PC-3 (cell line): ENCODE measurements around the gene ENAH. TPM values are rescaled to one million over a fixed set of nuclear protein-coding genes. Genes with fewer than 3 reads are reported as not detected.

Experiments used
- ATAC-seq: fragments of 200-7000 bp; cut with Tn5 transposase; 2 replicates; pipeline ENCODE4 v1.9.1; 2020; ENCODE audit warnings: mild to moderate bottlenecking, moderate library complexity
- BruUV-seq: library from RNA; stranded (reverse); fragments of 400-500 nt; replicated peaks from 2 replicates; lab custom pipeline; 2021; lab: Mats Ljungman, UMichigan
- CTCF ChIA-PET: fragments of 300-600 bp; sonication (Branson Sonifier 250); formaldehyde crosslinking; loops from one replicate; lab custom pipeline; 2022; ENCODE audit warnings: antibody characterized with exemption; lab: Charles Lee
- POLR2A ChIA-PET: fragments of 300-600 bp; sonication (Branson Sonifier 250); formaldehyde crosslinking; loops from one replicate; lab custom pipeline; 2022; ENCODE audit warnings: antibody characterized with exemption; ENCODE audit not compliant: unreplicated experiment; lab: Charles Lee
- DNase-seq: peaks from one replicate; pipeline ENCODE4 v3.0.0-alpha.2; 2015
- H2AFZ ChIP-seq: fragments of 300-600 bp; sonication (generic); 2 replicates; pipeline ENCODE4 v1.6.0; 2016; ENCODE audit warnings: antibody characterized with exemption, low read length
- H3F3A ChIP-seq: fragments of 300-600 bp; sonication (generic); one replicate; pipeline ENCODE4 v1.6.0; 2017; ENCODE audit warnings: antibody characterized with exemption, low read length, control low read depth, mild to moderate bottlenecking; ENCODE audit not compliant: unreplicated experiment
- H3K27ac ChIP-seq: fragments of 300-600 bp; sonication (generic); 2 replicates; pipeline ENCODE4 v1.5.1; 2016; ENCODE audit warnings: mild to moderate bottlenecking, low read length
- H3K27me3 ChIP-seq: fragments of 300-600 bp; sonication (generic); 2 replicates; pipeline ENCODE4 v1.6.1; 2016; ENCODE audit warnings: low read length, mixed read lengths
- H3K36me3 ChIP-seq: fragments of 300-600 bp; sonication (generic); 2 replicates; pipeline ENCODE4 v1.6.1; 2016; ENCODE audit warnings: low read depth, mixed run types, low read length, mixed read lengths
- H3K4me1 ChIP-seq: fragments of 300-600 bp; sonication (generic); 2 replicates; pipeline ENCODE4 v1.5.1; 2016; ENCODE audit warnings: low read length; ENCODE audit not compliant: insufficient read depth
- H3K4me2 ChIP-seq: fragments of 300-600 bp; sonication (generic); 2 replicates; pipeline ENCODE4 v1.6.0; 2016; ENCODE audit warnings: low read length
- H3K4me3 ChIP-seq: fragments of 300-600 bp; sonication (generic); 2 replicates; pipeline ENCODE4 v1.5.1; 2016; ENCODE audit warnings: mild to moderate bottlenecking, low read length, mixed read lengths
- H3K79me2 ChIP-seq: fragments of 300-600 bp; sonication (generic); 2 replicates; pipeline ENCODE4 v1.6.1; 2017; ENCODE audit warnings: low read length, mixed read lengths
- H3K9ac ChIP-seq: fragments of 300-600 bp; sonication (generic); 2 replicates; pipeline ENCODE4 v1.6.0; 2016; ENCODE audit warnings: mild to moderate bottlenecking, low read length
- H3K9me2 ChIP-seq: fragments of 300-600 bp; sonication (generic); replicated peaks from 2 replicates; pipeline ENCODE4 v1.6.1; 2016; ENCODE audit warnings: mixed run types, low read length, mixed read lengths
- H3K9me3 ChIP-seq: fragments of 300-600 bp; sonication (generic); 2 replicates; pipeline ENCODE4 v1.6.1; 2016; ENCODE audit warnings: low read length, mixed read lengths
- H4K20me1 ChIP-seq: fragments of 300-600 bp; sonication (generic); 2 replicates; pipeline ENCODE4 v1.6.1; 2016; ENCODE audit warnings: low read length, mixed read lengths
- EZH2 ChIP-seq: fragments of 300-600 bp; sonication (generic); IDR thresholded peaks from one replicate; pipeline ENCODE4 v1.6.1; 2017; ENCODE audit warnings: antibody characterized with exemption, mild to moderate bottlenecking, low read length; ENCODE audit not compliant: unreplicated experiment
- EZH2phosphoT487 ChIP-seq: fragments of 300-600 bp; sonication (generic); IDR thresholded peaks from 2 replicates; pipeline ENCODE4 v1.6.1; 2018; ENCODE audit warnings: mild to moderate bottlenecking, antibody characterized with exemption, low read length, borderline replicate concordance
- intact Hi-C: fragments of 100-400 bp; cut with micrococcal nuclease; formaldehyde crosslinking; loops from 2 replicates; pipeline ENCODE4 v1.9.0; 2023
- total RNA-seq: library from RNA; depleted of rRNA; stranded (reverse); fragments of >200 nt; gene quantifications from 2 replicates; pipeline ENCODE4 v1.2.3, GENCODE V29; 2014
- TF ChIP-seq, protein P1 (sequence below): fragments of 300-600 bp; sonication (generic); conservative IDR thresholded peaks from 2 replicates; pipeline ENCODE4 v1.5.1; 2017; ENCODE audit warnings: antibody characterized with exemption, low read depth, mild to moderate bottlenecking, low read length

The ENAH gene
- total RNA-seq, 1 experiment from 2014 or later, result 96.6 TPM

DNA sequence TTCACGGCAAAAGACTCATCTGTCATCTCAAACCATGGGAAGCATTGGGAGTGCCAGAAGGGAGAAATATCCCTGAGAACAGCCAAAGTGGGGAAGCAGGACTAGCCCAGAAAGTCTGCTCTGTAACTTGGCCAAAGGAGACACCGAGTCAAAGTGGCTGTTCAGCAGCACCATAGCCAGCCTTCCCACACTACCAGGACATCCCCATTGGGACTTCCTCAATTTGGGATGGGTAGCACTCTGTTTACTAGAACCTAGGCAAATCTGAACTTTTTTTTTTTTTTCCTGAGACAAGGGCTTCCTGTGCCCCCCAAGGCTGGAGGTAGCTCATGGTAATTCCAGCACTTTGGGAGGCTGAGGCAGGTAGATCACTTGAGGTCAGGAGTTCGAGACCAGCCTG is 93.0 kb downstream of the ENAH start:
- H3K9me3 ChIP-seq, result no peaks in the 10 kb centered on the region
- POLR2A ChIA-PET, result no interaction called here
- CTCF ChIA-PET, result no interaction called here
- H3K9ac ChIP-seq, result no peak overlapping the region
- intact Hi-C loops, result no loop called here
- ATAC-seq (no peak), DNase-seq (no peak)
- H3K9me2 ChIP-seq, result no peaks in the 10 kb centered on the region
- H2AFZ ChIP-seq, result no peak overlapping the region
- BruUV-seq, result no TSS peak
- H3F3A ChIP-seq, result no peaks in the 10 kb centered on the region
- H3K4me2 ChIP-seq, result no peak overlapping the region
- H3K4me3 ChIP-seq, result no peak overlapping the region
- H4K20me1 ChIP-seq, result no peaks in the 10 kb centered on the region
- 0 out of 2 replicates have a peak, but pooled peaks cover 3% of the 10 kb centered on the region for H3K79me2 ChIP-seq
- TF ChIP-seq, protein P1, sequence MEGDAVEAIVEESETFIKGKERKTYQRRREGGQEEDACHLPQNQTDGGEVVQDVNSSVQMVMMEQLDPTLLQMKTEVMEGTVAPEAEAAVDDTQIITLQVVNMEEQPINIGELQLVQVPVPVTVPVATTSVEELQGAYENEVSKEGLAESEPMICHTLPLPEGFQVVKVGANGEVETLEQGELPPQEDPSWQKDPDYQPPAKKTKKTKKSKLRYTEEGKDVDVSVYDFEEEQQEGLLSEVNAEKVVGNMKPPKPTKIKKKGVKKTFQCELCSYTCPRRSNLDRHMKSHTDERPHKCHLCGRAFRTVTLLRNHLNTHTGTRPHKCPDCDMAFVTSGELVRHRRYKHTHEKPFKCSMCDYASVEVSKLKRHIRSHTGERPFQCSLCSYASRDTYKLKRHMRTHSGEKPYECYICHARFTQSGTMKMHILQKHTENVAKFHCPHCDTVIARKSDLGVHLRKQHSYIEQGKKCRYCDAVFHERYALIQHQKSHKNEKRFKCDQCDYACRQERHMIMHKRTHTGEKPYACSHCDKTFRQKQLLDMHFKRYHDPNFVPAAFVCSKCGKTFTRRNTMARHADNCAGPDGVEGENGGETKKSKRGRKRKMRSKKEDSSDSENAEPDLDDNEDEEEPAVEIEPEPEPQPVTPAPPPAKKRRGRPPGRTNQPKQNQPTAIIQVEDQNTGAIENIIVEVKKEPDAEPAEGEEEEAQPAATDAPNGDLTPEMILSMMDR, result no peak
- TF ChIP-seq EZH2 (no peak), EZH2phosphoT487 (no peak)
- H3K36me3 ChIP-seq, result peaks cover 17% of the 10 kb centered on the region
- no peaks in the 10 kb centered on the region for H3K4me1 ChIP-seq
- no peak overlapping the region for H3K27ac ChIP-seq
- H3K27me3 ChIP-seq, result no peaks in the 10 kb centered on the region

DNA sequence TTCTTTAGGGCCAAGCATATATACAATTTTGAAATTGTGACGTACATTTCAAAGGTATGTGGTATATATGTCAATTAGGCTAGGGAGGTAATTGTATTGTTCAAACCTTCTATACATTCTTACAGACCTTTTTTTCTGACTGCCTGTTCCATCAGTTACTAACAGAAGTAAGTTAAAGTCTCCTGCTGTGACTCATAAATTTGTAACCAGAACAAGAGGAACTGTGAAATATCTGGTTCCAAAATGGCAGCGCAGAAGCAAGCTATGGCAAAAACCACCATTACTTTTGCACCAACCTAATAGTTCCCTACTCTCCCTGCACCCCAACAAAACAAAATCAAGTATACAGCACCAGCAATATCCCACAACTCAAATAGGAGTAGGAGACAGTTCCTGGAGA is 93.6 kb downstream of the ENAH start:
- TF ChIP-seq EZH2, result no peak
- no peak for TF ChIP-seq EZH2phosphoT487
- TF ChIP-seq, protein P1, result no peak
- no peak for DNase-seq
- H3K9ac ChIP-seq, result no peak overlapping the region
- no peak overlapping the region for H3K4me2 ChIP-seq
- intact Hi-C loops, result no loop called here
- H3K36me3 ChIP-seq, result peaks cover 17% of the 10 kb centered on the region
- CTCF ChIA-PET, result no interaction called here
- H4K20me1 ChIP-seq, result no peaks in the 10 kb centered on the region
- POLR2A ChIA-PET, result no interaction called here
- H3K4me3 ChIP-seq, result no peak overlapping the region
- H3K79me2 ChIP-seq, result 0 out of 2 replicates have a peak, but pooled peaks cover 3% of the 10 kb centered on the region
- no peaks in the 10 kb centered on the region for H3K9me3 ChIP-seq
- H3F3A ChIP-seq, result no peaks in the 10 kb centered on the region
- no peak for ATAC-seq
- H2AFZ ChIP-seq, result no peak overlapping the region
- no TSS peak for BruUV-seq
- H3K4me1 ChIP-seq, result no peaks in the 10 kb centered on the region
- H3K27ac ChIP-seq, result no peak overlapping the region
- H3K27me3 ChIP-seq, result no peaks in the 10 kb centered on the region
- H3K9me2 ChIP-seq, result no peaks in the 10 kb centered on the region

DNA sequence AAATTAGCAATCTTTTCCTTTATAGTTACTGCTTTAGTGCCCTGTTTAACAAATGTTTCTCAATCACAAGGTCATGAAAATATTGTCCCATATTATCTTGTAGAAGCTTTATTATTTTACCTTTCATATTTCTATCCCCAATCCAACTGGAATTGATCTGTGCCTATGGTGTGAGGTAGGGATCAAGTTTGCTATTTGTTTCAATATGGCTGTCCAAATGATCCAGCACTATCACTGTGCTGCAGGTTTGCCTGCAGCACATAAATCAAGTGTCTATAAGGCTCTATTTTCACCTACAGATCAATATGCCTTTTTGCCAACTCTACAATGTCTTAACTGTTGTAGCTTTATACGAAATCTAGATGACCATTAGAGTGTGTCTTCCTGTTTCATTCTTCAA is 96.2 kb downstream of the ENAH start:
- Histone ChIP-seq H2AFZ (no peak overlapping the region), H3F3A (no peaks in the 10 kb centered on the region), H3K9me2 (no peaks in the 10 kb centered on the region), H3K4me2 (no peak overlapping the region), H3K9ac (no peak overlapping the region), H3K4me1 (no peaks in the 10 kb centered on the region), H3K4me3 (no peak overlapping the region), H3K36me3 (peaks cover 19% of the 10 kb centered on the region), H3K27me3 (no peaks in the 10 kb centered on the region), H3K9me3 (no peaks in the 10 kb centered on the region), H3K79me2 (0 out of 2 replicates have a peak, but pooled peaks cover 4% of the 10 kb centered on the region), H4K20me1 (no peaks in the 10 kb centered on the region), H3K27ac (no peak overlapping the region)
- ChIA-PET POLR2A (no interaction called here), CTCF (no interaction called here)
- ATAC-seq (no peak), DNase-seq (no peak)
- TF ChIP-seq EZH2phosphoT487, result no peak
- no peak for TF ChIP-seq EZH2
- TF ChIP-seq, protein P1, result no peak
- BruUV-seq, result no TSS peak
- intact Hi-C loops, result no loop called here
